SK-N-SH (cell line): ENCODE measurements around the gene ZNF30. TPM values are rescaled to one million over a fixed set of nuclear protein-coding genes. Genes with fewer than 3 reads are reported as not detected.

Source experiments
- CTCF ChIA-PET: fragments of 300-600, 350-600 bp; formaldehyde crosslinking; extraction: SDS; loops from one replicate; lab custom pipeline; 2021; lab: Yijun Ruan, JAX
- POLR2A ChIA-PET: fragments of 350-600 bp; sonication (Branson Sonifier 250); formaldehyde crosslinking; extraction: SDS; loops from one replicate; lab custom pipeline; 2020; ENCODE audit warnings: antibody characterized with exemption, inconsistent platforms; lab: Yijun Ruan, JAX
- DNase-seq: peaks from one replicate; pipeline ENCODE4 v3.0.0; 2012
- H2AFZ ChIP-seq: fragments of 200-600 bp; sonication (generic); 2 replicates; pipeline ENCODE4 v1.8.1; 2016; ENCODE audit warnings: antibody characterized with exemption, mild to moderate bottlenecking, low read depth
- H3F3A ChIP-seq: fragments of 200-600 bp; sonication (generic); replicated peaks from 2 replicates; pipeline ENCODE3; 2016; ENCODE audit warnings: antibody characterized with exemption, mild to moderate bottlenecking; ENCODE audit not compliant: insufficient read depth
- H3K27ac ChIP-seq, 2 experiments: fragments of 200-500 bp in 1 of 2; fragments of 200-600 bp in 1 of 2; sonication (Bioruptor generic) in 1 of 2; sonication (generic), shearing (Covaris generic) in 1 of 2; 2 replicates each; pipeline versions ENCODE4 v1.5.1 to v1.6.1; 2014 to 2016; ENCODE audit warnings: low read depth in 2 of 2, inconsistent platforms in 1 of 2, low read length in 1 of 2, mild to moderate bottlenecking in 1 of 2, mixed read lengths in 1 of 2
- H3K27me3 ChIP-seq: fragments of 200-600 bp; sonication (generic), shearing (Covaris generic); 2 replicates; pipeline ENCODE4 v1.6.1; 2016; ENCODE audit warnings: mixed run types; ENCODE audit not compliant: insufficient read depth
- H3K36me3 ChIP-seq, 2 experiments: fragments of 200-500 bp in 1 of 2; fragments of 200-600 bp in 1 of 2; sonication (Bioruptor generic) in 1 of 2; sonication (generic) in 1 of 2; replicated peaks in 1 of 2; 2 replicates each; pipeline versions ENCODE3 to v1.5.1; 2014 to 2016; ENCODE audit warnings: low read length in 1 of 2, mild to moderate bottlenecking in 1 of 2; ENCODE audit not compliant: insufficient read depth in 2 of 2, control insufficient read depth in 1 of 2
- H3K4me1 ChIP-seq, 2 experiments: fragments of 200-500 bp in 1 of 2; fragments of 200-600 bp in 1 of 2; sonication (Bioruptor generic) in 1 of 2; sonication (generic), shearing (Covaris generic) in 1 of 2; 2 replicates each; pipeline versions ENCODE4 v1.5.1 to v1.6.1; 2014 to 2016; ENCODE audit warnings: low read depth in 1 of 2, low read length in 1 of 2, mixed run types in 1 of 2; ENCODE audit not compliant: insufficient read depth in 2 of 2, control insufficient read depth in 1 of 2
- H3K4me2 ChIP-seq: fragments of 200-600 bp; sonication (generic), shearing (Covaris generic); 2 replicates; pipeline ENCODE4 v1.6.1; 2017; ENCODE audit warnings: mixed run types
- H3K4me3 ChIP-seq, 2 experiments: fragments of 200-500 bp in 1 of 2; fragments of 200-600 bp in 1 of 2; sonication (Bioruptor generic) in 1 of 2; sonication (generic), shearing (Covaris generic) in 1 of 2; 2 replicates each; pipeline versions ENCODE4 v1.5.1 to v1.8.1; 2014 to 2016; ENCODE audit warnings: low read depth in 2 of 2, inconsistent platforms in 1 of 2, low read length in 1 of 2, mild to moderate bottlenecking in 1 of 2, mixed read lengths in 1 of 2, moderate library complexity in 1 of 2
- H3K79me2 ChIP-seq: fragments of 200-600 bp; sonication (generic); 2 replicates; pipeline ENCODE4 v1.8.1; 2017; ENCODE audit warnings: mild to moderate bottlenecking; ENCODE audit not compliant: insufficient read depth
- H3K9ac ChIP-seq: fragments of 200-600 bp; sonication (generic); 2 replicates; pipeline ENCODE4 v1.6.1; 2017; ENCODE audit warnings: mixed run types
- H3K9me2 ChIP-seq: fragments of 200-600 bp; sonication (generic); 2 replicates; pipeline ENCODE4 v1.6.1; 2017; ENCODE audit warnings: mixed run types
- H3K9me3 ChIP-seq: fragments of 200-600 bp; sonication (generic); 2 replicates; pipeline ENCODE4 v1.6.1; 2017; ENCODE audit warnings: mixed run types, mild to moderate bottlenecking, moderate library complexity
- H4K20me1 ChIP-seq: fragments of 200-600 bp; sonication (generic); 2 replicates; pipeline ENCODE4 v1.6.1; 2017; ENCODE audit warnings: mild to moderate bottlenecking, mixed run types; ENCODE audit not compliant: insufficient read depth
- EZH2phosphoT487 ChIP-seq: fragments of 200-600 bp; sonication (generic); IDR thresholded peaks from 2 replicates; pipeline ENCODE4 v1.6.1; 2017; ENCODE audit warnings: low read depth, mixed run types, mild to moderate bottlenecking, antibody characterized with exemption, moderate library complexity, borderline replicate concordance
- NFIC ChIP-seq: IDR thresholded peaks from 2 replicates; pipeline ENCODE4 v1.4.0; 2012; ENCODE audit warnings: borderline replicate concordance
- RXRA ChIP-seq: IDR thresholded peaks from 2 replicates; pipeline ENCODE4 v1.4.0; 2012; ENCODE audit warnings: low read depth, mild to moderate bottlenecking, borderline replicate concordance
- TCF12 ChIP-seq: IDR thresholded peaks from 2 replicates; pipeline ENCODE4 v1.4.0; 2012
- TEAD4 ChIP-seq: IDR thresholded peaks from 2 replicates; pipeline ENCODE4 v1.4.0; 2012; ENCODE audit warnings: mild to moderate bottlenecking, borderline replicate concordance; ENCODE audit not compliant: insufficient read depth
- WGBS: methylation state at CpG from one replicate; pipeline ENCODE4 v1.1.6; 2017; ENCODE audit warnings: low lambda C conversion rate; 5-methylcytosine and 5-hydroxymethylcytosine counted together
- polyA plus RNA-seq, 3 experiments: library from polyadenylated mRNA; depleted of rRNA; stranded (reverse); fragments of >200 nt; gene quantifications; 2 replicates each; pipeline ENCODE4 v1.2.3, GENCODE V29; 2012

ZNF30 gene
- polyA plus RNA-seq, 1 of the 3 experiments (the other 2 are of a cell fraction), result 1.7 TPM

GRCh38 chr19:34994286-34994642 is 67.6 kb downstream of the ZNF30 start:
- no peaks in the 10 kb centered on the region for H3K27me3 ChIP-seq
- DNase-seq, result no peak
- no peak overlapping the region for H2AFZ ChIP-seq
- H3K36me3 ChIP-seq, result no peaks in the 10 kb centered on the region
- H3F3A ChIP-seq, result no peaks in the 10 kb centered on the region
- ChIA-PET CTCF (interaction anchor here (0.6 kb wide), 1 partner anchor 74 kb away, joined by 3 read pairs; no protein-coding TSS in a partner anchor), POLR2A (no interaction called here)
- H3K9me2 ChIP-seq, result no peaks in the 10 kb centered on the region
- no peak overlapping the region for H3K4me3 ChIP-seq
- no peak for TF ChIP-seq TEAD4
- TF ChIP-seq EZH2phosphoT487, result no peak
- no peak for TF ChIP-seq TCF12
- no peak for TF ChIP-seq NFIC
- TF ChIP-seq RXRA, result no peak
- H3K9me3 ChIP-seq, result no peaks in the 10 kb centered on the region
- peaks cover 1 to 6% of the 10 kb centered on the region in 2 experiments; a peak in 1 of 4 replicates for H3K4me1 ChIP-seq
- no peaks in the 10 kb centered on the region for H4K20me1 ChIP-seq
- WGBS, result 82% methylated on average over 9 of the region's 9 CpGs
- H3K4me2 ChIP-seq, result no peak overlapping the region
- H3K9ac ChIP-seq, result no peak overlapping the region
- peaks cover 4% of the 10 kb centered on the region; the same call in 1 of the 2 replicates for H3K79me2 ChIP-seq
- H3K27ac ChIP-seq, result no peak overlapping the region

Other genes with a start within 250 kb of the ZNF30 start
- 0.03 TPM in 2 replicates for gene SCGB2B2, start 249.7 kb upstream of the ZNF30 start, polyA plus RNA-seq (2012; rRNA removed)
- 14.3 and 17.9 TPM in 2 replicates for gene ZNF302, start 249.2 kb upstream of the ZNF30 start, polyA plus RNA-seq (2012; rRNA removed)
- 7.9 and 8.1 TPM in 2 replicates for gene ZNF181, start 192.7 kb upstream of the ZNF30 start, polyA plus RNA-seq (2012; rRNA removed)
- 17.9 and 18.5 TPM in 2 replicates for gene ZNF599, start 153.7 kb upstream of the ZNF30 start, polyA plus RNA-seq (2012; rRNA removed)
- gene ZNF792, start 37.3 kb downstream of the ZNF30 start, polyA plus RNA-seq (2012; rRNA removed), result 1.5 and 2.1 TPM in 2 replicates
- gene GRAMD1A, start 73.4 kb downstream of the ZNF30 start, polyA plus RNA-seq (2012; rRNA removed), result 64.6 and 81.9 TPM in 2 replicates
- gene SCN1B, start 103.6 kb downstream of the ZNF30 start, polyA plus RNA-seq (2012; rRNA removed), result 10.3 and 10.5 TPM in 2 replicates
- gene HPN, start 114.8 kb downstream of the ZNF30 start, polyA plus RNA-seq (2012; rRNA removed), result 0.05 TPM in 1 of 2 replicates, not detected in the other
- not detected in 2 replicates for gene FXYD3, start 188.9 kb downstream of the ZNF30 start, polyA plus RNA-seq (2012; rRNA removed)
- gene LGI4, start 208.2 kb downstream of the ZNF30 start, polyA plus RNA-seq (2012; rRNA removed), result 0.05 and 0.15 TPM in 2 replicates
- gene FXYD1, start 211.9 kb downstream of the ZNF30 start, polyA plus RNA-seq (2012; rRNA removed), result 0.12 TPM in 1 of 2 replicates, not detected in the other
- gene FXYD7, start 216.4 kb downstream of the ZNF30 start, polyA plus RNA-seq (2012; rRNA removed), result 0.10 and 0.44 TPM in 2 replicates
- gene FXYD5, start 227.8 kb downstream of the ZNF30 start, polyA plus RNA-seq (2012; rRNA removed), result 107 and 195 TPM in 2 replicates